CD4-positive, alpha-beta T cell treated with Interleukin-6 for 4 hours (primary cell): ENCODE data around the gene RRAD.
"Not testable (repeated sequence)": the region's sequence is repeated elsewhere in the genome, so short reads cannot be mapped to it uniquely, and the experiment has no call there.

ENCODE experiments used
- DNase-seq: peaks from one replicate; pipeline ENCODE4 v3.0.0-alpha.2; 2020; ENCODE audit warnings: mixed read lengths

RRAD gene

GRCh38 chr16:66925322-66925840 is at the start of gene RRAD:
TSS of gene RRAD (minus strand) at chr16:66925535. CDS start at chr16:66925179, 356 bp downstream.
- peak; percentile 9 for DNase-seq

DNA sequence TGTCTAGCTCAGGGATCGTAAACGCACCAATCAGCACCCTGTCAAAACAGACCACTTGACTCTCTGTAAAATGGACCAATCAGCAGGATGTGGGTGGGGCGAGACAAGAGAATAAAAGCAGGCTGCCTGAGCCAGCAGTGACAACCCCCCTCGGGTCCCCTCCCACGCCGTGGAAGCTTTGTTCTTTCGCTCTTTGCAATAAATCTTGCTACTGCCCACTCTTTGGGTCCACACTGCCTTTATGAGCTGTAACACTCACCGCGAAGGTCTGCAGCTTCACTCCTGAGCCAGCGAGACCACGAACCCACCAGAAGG is 49.6 kb upstream of the RRAD start:
- DNase-seq: peak; percentile 46

DNA sequence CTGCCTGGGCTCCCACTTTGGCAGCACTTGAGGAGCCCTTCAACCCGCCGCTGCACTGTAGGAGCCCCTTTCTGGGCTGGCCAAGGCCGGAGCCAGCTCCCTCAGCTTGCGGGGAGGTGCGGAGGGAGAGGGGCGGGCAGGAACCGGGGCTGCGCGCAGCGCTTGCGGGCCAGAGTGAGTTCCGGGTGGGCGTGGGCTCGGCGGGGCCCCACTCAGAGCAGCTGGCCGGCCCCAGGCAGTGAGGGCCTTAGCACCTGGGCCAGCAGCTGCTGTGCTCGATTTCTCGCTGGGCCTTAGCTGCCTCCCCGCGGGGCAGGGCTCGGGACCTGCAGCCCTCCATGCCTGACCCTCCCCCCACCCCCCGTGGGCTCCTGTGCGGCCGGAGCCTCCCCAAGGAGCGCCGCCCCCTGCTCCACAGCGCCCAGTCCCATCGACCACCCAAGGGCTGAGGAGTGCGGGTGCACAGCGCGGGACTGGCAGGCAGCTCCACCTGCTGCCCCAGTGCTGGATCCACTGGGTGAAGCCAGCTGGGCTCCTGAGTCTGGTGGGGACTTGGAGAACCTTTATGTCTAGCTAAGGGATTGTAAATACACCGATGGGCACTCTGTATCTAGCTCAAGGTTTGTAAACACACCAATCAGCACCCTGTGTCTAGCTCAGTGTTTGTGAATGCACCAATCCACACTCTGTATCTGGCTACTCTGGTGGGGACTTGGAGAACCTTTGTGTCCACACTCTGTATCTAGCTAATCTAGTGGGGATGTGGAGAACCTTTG is 49.0 kb upstream of the RRAD start:
- not testable (repeated sequence) for DNase-seq

DNA sequence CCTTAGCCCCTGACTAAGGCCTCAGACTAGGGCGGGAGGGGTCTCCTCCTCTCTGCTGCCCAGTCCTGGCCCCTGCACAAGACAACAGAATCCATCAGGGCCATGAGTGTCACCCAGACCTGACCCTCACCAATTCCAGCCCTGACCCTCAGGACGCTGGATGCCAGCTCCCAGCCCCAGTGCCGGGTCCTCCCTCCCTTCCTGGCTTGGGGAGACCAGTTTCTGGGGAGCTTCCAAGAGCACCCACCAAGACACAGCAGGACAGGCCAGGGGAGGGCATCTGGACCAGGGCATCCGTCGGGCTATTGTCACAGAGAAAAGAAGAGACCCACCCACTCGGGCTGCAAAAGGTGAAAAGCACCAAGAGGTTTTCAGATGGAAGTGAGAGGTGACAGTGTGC is 48.4 kb upstream of the RRAD start:
- DNase-seq: no peak

DNA sequence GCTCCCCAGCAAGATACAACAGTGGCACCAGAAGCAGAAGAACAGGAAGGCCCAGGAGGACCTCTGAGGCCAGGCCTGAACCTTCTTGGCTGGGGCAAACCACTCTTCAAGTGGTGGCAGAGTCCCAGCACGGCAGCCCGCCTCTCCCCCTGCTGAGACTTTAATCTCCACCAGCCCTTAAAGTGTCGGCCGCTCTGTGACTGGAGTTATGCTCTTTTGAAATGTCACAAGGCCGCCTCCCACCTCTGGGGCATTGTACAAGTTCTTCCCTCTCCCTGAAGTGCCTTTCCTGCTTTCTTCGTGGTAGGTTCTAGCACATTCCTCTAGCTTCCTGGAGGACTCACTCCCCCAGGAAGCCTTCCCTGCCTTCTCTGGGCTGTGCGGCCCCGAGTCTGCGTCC is 47.6 kb upstream of the RRAD start:
- DNase-seq: no peak

- no peak for DNase-seq
These were observed 45.7 kb upstream of the RRAD start for GRCh38 chr16:66970775-66971720.

GRCh38 chr16:66968847-66969246 is 43.5 kb upstream of the RRAD start:
- no peak for DNase-seq

- DNase-seq: no peak
These were observed 38.7 kb upstream of the RRAD start for GRCh38 chr16:66964049-66964448.

DNA sequence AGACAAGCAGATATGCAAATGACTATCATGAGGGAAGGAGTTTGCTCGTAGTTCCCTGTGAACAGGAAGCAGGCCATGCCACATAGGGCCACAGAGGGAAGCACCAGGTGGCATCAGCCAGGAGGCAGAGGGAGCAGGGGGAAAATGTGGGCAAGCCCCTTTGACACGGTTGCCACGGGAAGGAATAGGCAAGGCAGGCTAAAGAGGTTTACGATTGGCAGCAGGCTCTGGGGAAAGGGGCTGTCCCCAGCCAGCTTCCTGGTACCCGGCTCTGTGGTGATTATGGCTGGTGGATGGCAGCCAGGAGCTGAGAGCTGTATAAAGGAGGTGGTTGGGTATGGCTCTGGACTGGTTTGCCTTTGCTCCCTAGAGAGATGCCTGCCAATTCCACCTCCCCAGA is 36.6 kb upstream of the RRAD start:
- no peak for DNase-seq

DNA sequence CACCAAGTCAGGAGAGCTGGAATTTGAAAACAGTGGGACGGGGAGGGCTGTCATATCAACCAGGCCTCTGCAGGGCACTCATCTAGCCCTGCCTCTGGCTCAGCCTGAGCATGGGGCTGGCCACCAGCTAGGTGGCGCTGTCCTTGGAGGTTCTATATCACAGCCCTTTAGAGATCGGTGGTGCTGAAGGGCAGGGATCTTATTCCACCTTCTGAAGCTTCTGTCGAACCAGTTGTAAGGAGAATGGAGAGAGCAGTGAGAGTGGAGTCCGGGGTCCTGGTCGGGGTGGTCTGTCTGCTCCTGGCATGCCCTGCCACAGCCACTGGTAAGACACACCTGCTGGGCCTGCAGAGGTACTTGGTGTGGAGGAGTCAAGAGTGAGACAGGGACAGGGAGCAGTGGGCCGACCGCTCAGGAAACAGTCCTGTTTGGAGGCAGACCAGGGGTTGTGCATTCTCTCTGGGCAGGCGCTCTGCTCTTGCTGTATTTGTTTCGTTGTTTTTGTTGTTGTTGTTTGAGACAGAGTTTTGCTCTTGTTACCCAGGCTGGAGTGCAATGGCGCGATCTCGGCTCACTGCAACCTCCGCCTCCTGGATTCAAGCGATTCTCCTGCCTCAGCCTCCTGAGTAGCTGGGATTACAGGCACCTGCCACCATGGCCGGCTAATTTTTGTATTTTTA is 35.9 kb upstream of the RRAD start, which contains the start of gene CES3:
Gene CES3 (plus strand): TSS at position 202 of the 680 bp plus-strand sequence. CDS start 42 bp downstream, at position 244.
- peak; percentile 57 for DNase-seq

- DNase-seq: no peak
These were observed 34.9 kb upstream of the RRAD start for GRCh38 chr16:66960270-66960669.

- no peak for DNase-seq
These were observed 34.4 kb upstream of the RRAD start for GRCh38 chr16:66959704-66960161.

DNA sequence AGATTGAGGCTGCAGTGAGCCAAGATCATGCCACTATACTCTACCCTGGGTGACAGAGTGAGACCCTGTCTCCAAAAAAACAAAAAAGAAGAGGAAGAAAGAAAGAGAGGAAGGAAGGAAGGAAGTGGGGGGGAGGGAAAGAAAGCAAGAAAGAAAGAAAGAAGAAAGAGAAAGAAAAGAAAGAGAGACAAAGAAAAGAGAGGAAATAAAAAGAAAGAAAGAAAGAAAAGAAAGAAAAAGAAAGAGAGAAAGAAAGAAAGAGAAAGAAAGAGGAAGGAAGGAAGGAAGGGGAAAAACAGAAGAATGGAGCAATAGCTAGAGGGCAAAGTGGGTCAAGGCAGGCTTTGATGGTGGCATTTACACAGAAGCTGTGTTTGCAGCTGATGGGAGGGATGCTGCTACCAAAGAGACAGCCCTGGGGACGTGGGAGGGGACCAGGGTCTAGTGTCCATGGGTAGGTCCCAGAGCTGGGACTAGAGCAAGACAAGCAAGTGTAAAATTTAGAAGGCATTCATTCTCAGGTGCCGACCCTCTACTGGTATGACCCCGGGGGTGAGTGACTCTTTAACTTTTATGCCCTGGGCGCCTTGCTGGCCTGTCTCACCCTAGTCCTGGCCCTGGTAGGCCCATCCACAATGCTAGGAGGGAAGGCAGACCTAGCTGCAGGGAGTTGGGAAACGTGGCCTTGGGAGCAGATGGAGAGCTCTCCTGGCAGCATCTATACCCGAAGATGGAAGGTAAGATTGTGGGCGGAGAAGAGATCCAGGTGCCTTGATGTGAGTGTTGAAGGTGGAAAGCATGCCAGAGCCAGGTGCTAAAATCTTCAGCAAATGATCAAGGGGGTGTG is 33.7 kb upstream of the RRAD start:
- no peak for DNase-seq

DNA sequence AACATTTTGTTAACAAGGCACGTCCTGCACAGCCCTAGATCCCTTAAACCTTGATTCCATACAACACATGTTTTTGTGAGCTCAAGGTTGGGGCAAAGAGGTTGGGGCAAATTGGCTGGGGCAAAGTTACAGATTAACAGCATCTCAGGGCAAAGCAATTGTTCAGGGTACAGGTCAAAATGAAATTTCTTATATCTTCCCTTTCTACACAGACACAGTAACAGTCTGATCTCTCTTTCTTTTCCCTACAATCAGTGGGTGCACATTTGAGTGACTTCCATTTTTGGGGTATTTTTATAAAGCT is 30.8 kb upstream of the RRAD start:
- DNase-seq: not testable (repeated sequence)

DNA sequence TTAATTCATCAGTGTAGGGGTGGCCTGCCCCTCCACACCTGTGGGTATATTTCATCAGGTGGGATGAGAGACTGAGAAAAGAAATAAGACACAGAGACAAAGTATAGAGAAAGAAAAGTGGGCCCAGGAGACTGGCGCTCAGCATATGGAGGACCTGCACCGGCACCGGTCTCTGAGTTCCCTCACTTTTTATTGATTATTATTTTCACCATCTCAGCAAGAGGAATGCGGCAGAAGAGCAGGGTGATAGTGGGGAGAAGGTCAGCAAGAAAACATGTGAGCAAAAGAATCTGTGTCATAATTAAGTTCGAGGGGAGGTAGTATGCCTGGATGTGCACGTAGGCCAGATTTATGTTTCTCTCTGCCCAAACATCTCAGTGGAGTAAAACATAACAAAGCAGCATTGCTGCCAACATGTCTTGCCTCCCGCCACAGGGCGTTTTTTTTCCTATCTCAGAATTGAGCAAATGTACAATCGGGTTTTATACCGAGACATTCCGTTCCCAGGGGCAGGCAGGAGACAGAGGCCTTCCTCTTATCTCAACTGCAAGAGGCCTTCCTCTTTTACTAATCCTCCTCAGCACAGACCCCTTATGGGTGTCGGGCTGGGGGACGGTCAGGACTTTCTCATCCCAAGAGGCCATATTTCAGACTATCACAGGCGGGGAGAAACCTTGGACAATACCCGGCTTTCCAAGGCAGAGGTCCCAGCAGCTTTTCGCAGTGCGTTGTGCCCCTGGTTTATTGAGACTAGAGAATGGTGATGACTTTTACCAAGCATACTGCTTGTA is 30.2 kb upstream of the RRAD start:
- not testable (repeated sequence) for DNase-seq

DNA sequence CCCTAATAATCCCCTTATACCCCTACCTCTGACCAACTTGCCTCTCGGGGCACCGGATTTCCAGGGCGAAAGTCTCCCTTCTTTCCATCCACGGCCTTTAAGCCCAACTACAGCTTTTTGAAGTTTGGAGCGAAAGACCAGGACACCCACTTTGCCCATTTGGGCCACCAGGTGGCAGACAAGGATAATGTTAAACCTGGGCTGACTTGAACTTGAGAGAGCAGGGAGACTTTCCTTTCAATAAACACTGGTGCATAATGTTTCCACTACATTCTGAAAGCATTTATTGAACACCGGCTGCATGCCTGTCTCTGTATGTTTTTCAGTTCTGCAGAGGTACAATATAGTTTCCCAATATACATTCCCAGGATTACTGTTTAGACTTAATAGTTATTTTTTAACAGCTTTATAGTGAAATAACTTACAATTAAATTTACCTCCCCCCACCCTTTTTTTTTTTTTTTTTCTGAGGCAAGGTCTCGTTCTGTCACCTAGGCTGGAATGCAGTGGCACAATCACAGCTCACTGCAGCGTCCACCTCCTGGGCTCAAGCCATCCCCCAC is 28.8 kb upstream of the RRAD start:
- DNase-seq: peak; percentile 76

- DNase-seq: no peak
These were observed 28.2 kb upstream of the RRAD start for GRCh38 chr16:66953462-66954096.

DNA sequence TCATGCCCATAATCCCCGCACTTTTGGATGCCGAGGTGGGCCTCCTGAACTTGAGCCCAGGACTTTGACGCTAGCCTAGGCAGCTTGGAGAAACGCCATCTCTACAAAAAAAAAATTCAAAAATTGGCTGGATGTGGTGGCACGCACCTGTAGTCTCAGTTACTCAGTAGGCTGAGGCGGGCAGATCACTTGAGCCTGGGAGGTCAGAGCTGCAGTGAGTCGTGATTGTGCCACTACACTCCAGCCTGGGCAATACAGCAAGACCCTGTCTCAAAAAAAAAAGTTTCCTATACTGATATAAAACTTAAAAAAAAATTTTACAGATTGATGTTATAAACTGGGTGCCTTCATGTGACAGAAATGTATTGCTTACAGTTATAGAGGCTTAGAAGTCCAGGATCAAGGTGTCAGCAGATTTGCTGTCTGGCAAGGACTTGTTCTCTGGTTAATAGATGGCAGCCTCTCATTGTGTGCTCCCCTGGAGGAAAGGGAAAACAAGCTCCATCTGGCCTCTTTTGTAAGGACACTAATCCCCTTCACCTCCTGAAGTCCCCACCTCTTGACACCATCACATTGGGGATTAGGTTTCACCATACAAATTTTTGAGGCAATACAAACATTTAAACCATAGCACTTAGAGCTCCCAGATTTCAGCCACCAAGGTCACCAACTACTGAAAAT is 27.2 kb upstream of the RRAD start:
- DNase-seq: no peak

GRCh38 chr16:66950971-66951790 is 25.8 kb upstream of the RRAD start:
- no peak for DNase-seq
